ENCODE results near the gene COX7B. TPM values are rescaled to one million over a fixed set of nuclear protein-coding genes. Genes with fewer than 3 reads are reported as not detected.
A peak's percentile ranks its signal among the peaks of the same experiment; 100 is the strongest.
"Not testable (repeated sequence)": the region's sequence is repeated elsewhere in the genome, so short reads cannot be mapped to it uniquely, and the experiment has no call there.

The COX7B gene
- total and polyA plus RNA-seq, 5 experiments from 2014 or later = 119 to 445 (median 370) TPM

DNA sequence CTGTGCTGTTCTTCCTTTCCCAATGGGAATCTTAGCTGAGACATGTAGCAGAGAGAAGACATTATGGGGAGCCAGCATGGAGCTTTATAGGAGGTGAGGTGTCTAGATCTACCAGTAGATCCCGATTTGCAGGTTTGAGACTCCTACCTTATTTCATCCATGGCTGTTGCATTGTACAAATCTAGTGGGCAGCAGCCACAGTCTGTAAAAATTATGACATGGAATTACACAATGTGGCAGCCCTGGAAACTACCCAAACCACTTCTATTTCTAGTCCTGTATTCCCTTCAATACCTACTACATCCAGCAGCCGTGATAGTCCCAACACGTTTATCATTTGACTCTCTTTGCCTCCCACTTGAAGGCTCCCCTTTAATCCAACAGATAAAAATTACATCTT, 19.3 kb downstream of the COX7B start:
- POLR2A ChIA-PET = interaction anchor here (2.0 kb wide), 1 partner anchor 23 kb away, joined by 4 read pairs; no protein-coding TSS in a partner anchor
- H3K27ac Mint-ChIP-seq = peak overlapping the region in 3 of 10 donors; percentile 2 to 26 (median 7)
- ATAC-seq (no peak), DNase-seq (no peak)
- H3K36me3 Mint-ChIP-seq = peaks cover 0 to 2% (median 2%) of the 10 kb centered on the region in 3 donors
- no peaks in the 10 kb centered on the region for H3K9me3 Mint-ChIP-seq
- no peaks in the 10 kb centered on the region for H3K27me3 Mint-ChIP-seq
- peak overlapping the region in 1 of 10 donors; percentile 41 for H3K4me3 Mint-ChIP-seq
- H3K4me1 Mint-ChIP-seq = peaks cover 20 to 43% (median 34%) of the 10 kb centered on the region in 4 donors

DNA sequence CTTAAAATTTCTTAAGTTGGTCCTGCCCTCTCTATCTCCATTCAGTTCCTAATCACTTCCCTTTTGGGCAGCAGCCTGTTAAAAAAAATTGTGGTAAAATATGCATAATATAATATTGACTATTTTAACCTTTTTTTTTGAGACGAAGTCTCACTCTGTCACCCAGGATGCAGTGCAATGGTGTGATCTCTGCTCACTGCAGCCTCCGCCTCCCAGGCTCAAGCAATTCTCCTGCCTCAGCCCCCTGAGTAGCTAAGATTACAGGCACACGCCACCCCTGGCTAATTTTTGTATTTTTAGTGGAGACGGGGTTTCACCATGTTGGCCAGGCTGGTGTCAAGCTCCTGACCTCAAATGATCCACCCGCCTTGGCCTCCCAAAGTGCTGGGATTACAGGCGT, 20.1 kb downstream of the COX7B start:
- H3K9me3 Mint-ChIP-seq, H3K36me3 Mint-ChIP-seq, H3K27me3 Mint-ChIP-seq, ATAC-seq, DNase-seq: not testable (repeated sequence)
- H3K27ac Mint-ChIP-seq = peak overlapping the region in 4 of 10 donors; percentile 5 to 55 (median 31)
- H3K4me1 Mint-ChIP-seq = peaks cover 20 to 42% (median 34%) of the 10 kb centered on the region in 4 donors
- H3K4me3 Mint-ChIP-seq = peak overlapping the region in 1 of 10 donors; percentile 18
- POLR2A ChIA-PET = interaction anchor here (0.5 to 2.0 kb wide), 2 partner anchors 9 to 24 kb away, joined by 3 to 4 read pairs; partner anchors contain the start of gene ATP7A

DNA sequence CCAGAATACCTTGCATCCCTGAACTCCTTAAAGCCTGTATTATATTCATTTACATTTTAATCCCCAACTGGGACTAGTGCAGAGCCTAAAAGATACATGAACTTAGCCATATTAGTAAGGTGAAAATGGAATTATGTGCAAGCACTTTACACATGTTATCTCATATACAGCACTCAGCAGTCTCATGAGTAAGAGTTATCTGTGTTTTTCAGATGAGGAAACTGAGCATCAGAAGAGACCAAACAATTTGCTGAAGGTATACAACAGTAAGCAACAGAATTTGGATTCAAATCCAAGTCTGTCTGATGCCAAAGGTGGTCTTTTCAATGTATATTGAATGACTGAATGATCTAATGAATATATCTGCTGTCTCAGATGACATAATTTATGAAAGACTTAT, 23.5 kb downstream of the COX7B start:
- H3K4me1 Mint-ChIP-seq = peaks cover 9 to 34% (median 22%) of the 10 kb centered on the region in 4 donors
- H3K27ac Mint-ChIP-seq = no peak overlapping the region
- H3K27me3 Mint-ChIP-seq = no peaks in the 10 kb centered on the region
- DNase-seq (no peak), ATAC-seq (no peak)
- H3K36me3 Mint-ChIP-seq = peaks cover 0 to 2% (median 2%) of the 10 kb centered on the region in 3 donors
- H3K4me3 Mint-ChIP-seq = no peak overlapping the region
- H3K9me3 Mint-ChIP-seq = no peaks in the 10 kb centered on the region
- POLR2A ChIA-PET = no interaction called here

DNA sequence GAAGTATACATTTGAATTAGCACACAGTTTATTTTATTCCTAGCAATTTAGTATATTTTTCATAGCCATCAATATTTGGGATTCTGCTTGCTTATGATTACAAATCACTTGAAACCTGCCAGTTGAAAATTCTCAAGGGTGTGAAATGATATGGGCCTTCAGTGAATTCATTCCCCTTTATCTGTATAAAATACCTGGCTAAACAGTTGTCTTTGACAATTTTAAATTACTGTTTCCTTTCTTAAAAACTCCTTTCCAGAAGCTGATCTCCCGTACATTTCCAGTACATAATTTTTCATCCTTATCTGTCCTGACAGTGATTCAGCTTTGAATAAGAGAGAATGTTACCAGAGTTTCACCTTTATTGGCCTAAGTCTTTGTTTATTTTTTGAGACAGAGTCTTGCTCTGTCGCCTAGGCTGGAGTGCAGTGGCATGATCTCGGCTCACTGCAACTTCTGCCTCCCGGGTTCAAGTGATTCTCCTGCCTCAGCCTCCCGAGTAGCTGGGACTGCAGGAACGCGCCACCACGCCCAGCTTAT, 25.1 kb downstream of the COX7B start:
- DNase-seq (no peak), ATAC-seq (no peak)
- Mint-ChIP-seq H3K9me3 (no peaks in the 10 kb centered on the region), H3K36me3 (peaks cover 0 to 2% (median 2%) of the 10 kb centered on the region in 3 donors), H3K27me3 (no peaks in the 10 kb centered on the region), H3K4me1 (peaks cover 8 to 26% (median 18%) of the 10 kb centered on the region in 4 donors), H3K27ac (no peak overlapping the region), H3K4me3 (no peak overlapping the region)
- POLR2A ChIA-PET = no interaction called here

DNA sequence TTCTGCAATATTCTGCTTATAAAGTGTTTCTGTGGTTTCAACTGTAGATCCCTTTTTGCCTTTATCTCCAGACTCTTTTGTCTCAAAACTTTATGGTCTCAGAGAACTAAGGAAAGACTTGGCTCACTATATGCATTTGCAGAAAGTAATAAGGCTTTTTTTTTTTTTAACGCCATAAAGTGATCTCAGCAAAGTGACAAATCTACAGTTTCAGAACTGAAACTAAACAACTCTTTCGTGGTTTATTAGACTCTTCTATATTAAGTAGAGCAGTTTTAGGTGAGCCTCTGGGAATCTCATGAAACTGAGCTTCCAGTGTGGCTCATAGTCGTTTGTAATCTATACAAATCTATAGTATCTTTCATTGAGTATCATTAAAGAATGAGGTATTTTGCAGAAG, 26.5 kb downstream of the COX7B start:
- H3K4me3 Mint-ChIP-seq = peak overlapping the region in 1 of 10 donors; percentile 20
- peaks cover 0 to 6% (median 2%) of the 10 kb centered on the region in 3 donors for H3K36me3 Mint-ChIP-seq
- peaks cover 8 to 26% (median 16%) of the 10 kb centered on the region in 4 donors for H3K4me1 Mint-ChIP-seq
- H3K27ac Mint-ChIP-seq = peak overlapping the region in 1 of 10 donors; percentile 10
- DNase-seq (no peak), ATAC-seq (no peak)
- H3K27me3 Mint-ChIP-seq = no peaks in the 10 kb centered on the region
- POLR2A ChIA-PET = no interaction called here
- H3K9me3 Mint-ChIP-seq = no peaks in the 10 kb centered on the region

DNA sequence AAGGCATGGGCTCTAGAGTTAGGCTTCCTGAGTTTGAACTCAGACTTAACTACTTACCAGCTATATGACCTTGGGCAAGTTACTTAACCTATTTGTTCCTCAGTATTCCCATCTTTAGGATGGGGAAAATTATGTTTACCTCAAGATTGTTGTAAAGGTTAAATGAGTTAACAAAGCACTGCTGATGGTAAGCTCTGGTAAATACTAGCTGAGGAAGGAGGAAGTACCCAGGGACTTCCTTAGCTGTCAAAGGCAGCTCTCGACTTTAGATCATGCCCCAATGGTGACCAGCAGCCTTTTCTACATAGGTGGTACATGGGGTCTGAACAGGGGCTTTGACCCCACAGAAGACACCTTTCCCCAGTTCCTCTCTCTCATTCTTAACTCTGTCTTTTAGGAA, 31.3 kb downstream of the COX7B start:
- ATAC-seq (no peak), DNase-seq (no peak)
- H3K27ac Mint-ChIP-seq = no peak overlapping the region
- POLR2A ChIA-PET = interaction anchor here (1.8 kb wide), 1 partner anchor 20 kb away, joined by 5 read pairs; the partner anchor contains the start of gene ATP7A
- H3K27me3 Mint-ChIP-seq = no peaks in the 10 kb centered on the region
- peaks cover 0 to 4% (median 3%) of the 10 kb centered on the region in 3 donors for H3K36me3 Mint-ChIP-seq
- H3K4me1 Mint-ChIP-seq = peaks cover 2 to 8% (median 5%) of the 10 kb centered on the region in 4 donors
- no peak overlapping the region for H3K4me3 Mint-ChIP-seq
- H3K9me3 Mint-ChIP-seq = peaks cover 0 to 3% (median 0%) of the 10 kb centered on the region in 9 donors

DNA sequence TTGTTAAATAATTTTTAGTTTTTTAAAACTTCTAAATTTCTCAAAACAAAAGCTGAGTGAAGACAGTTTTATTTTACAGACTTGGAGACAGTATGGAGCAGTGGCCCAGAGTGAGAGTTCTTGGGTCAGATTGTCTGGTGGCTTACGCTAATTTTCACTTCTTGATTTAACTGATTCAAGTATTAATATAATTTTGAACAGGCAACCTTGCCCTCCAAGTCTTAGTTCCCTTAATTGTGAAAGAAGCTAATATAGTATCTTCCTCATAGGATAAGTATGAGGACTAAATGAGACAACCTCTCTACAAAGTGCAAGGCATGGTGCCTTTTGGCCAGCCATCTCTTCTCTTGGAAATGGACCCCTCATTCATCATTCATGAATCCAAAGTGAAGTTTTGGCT, 36.6 kb downstream of the COX7B start:
- no peaks in the 10 kb centered on the region for H3K27me3 Mint-ChIP-seq
- peaks cover 0 to 3% (median 0%) of the 10 kb centered on the region in 9 donors for H3K9me3 Mint-ChIP-seq
- no peak for DNase-seq
- POLR2A ChIA-PET = no interaction called here
- no peak overlapping the region for H3K27ac Mint-ChIP-seq
- peaks cover 0 to 3% (median 0%) of the 10 kb centered on the region in 3 donors for H3K36me3 Mint-ChIP-seq
- no peak overlapping the region for H3K4me3 Mint-ChIP-seq
- ATAC-seq = no peak
- peaks cover 0 to 3% (median 0%) of the 10 kb centered on the region in 4 donors for H3K4me1 Mint-ChIP-seq

DNA sequence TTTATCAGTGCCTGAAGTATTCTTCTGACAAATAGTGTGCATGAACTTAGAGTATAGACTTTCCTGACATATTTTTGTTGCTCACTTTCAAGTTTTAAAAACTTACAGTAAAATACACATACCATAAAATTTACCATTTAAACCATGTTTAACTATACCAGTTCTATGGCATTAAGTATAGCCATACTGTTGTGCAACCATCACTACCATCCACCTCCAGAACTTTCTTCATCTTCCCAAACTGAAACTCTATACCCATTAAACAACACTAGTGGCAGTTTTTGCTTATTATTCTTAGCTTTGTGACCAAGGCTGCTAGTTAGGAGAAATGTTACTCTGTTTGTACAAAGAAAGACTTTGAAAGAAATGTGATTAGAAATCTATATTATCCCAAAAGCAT, 37.0 kb downstream of the COX7B start:
- Mint-ChIP-seq H3K4me3 (no peak overlapping the region), H3K4me1 (peaks cover 0 to 3% (median 0%) of the 10 kb centered on the region in 4 donors), H3K27me3 (no peaks in the 10 kb centered on the region), H3K27ac (no peak overlapping the region), H3K36me3 (peaks cover 0 to 3% (median 0%) of the 10 kb centered on the region in 3 donors), H3K9me3 (peaks cover 0 to 3% (median 0%) of the 10 kb centered on the region in 9 donors)
- DNase-seq = no peak
- ATAC-seq = no peak
- POLR2A ChIA-PET = no interaction called here

DNA sequence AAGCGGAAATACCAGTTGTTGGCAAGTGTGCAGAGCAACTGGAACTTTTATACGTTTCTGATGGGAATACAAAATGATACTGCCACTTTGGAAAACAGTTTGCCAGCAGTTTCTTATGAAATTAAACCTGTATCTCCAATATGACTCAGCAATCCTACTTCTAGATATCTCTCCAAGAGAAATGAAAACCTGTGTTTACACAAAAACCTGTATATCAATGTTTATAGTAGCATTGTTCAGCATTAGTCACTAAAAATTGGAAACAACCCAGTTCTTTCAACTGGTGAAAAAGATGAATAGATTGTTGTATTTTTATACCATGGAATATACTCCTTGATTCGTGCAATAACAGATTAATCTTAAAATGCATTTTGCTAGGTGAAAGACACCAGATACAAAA, 38.0 kb downstream of the COX7B start:
- Mint-ChIP-seq H3K27me3 (no peaks in the 10 kb centered on the region), H3K27ac (no peak overlapping the region), H3K36me3 (peaks cover 0 to 3% (median 0%) of the 10 kb centered on the region in 3 donors), H3K4me3 (no peak overlapping the region), H3K9me3 (peaks cover 0 to 3% (median 0%) of the 10 kb centered on the region in 9 donors), H3K4me1 (peaks cover 0 to 9% (median under 1%) of the 10 kb centered on the region in 4 donors)
- DNase-seq (no peak), ATAC-seq (no peak)
- POLR2A ChIA-PET = no interaction called here

DNA sequence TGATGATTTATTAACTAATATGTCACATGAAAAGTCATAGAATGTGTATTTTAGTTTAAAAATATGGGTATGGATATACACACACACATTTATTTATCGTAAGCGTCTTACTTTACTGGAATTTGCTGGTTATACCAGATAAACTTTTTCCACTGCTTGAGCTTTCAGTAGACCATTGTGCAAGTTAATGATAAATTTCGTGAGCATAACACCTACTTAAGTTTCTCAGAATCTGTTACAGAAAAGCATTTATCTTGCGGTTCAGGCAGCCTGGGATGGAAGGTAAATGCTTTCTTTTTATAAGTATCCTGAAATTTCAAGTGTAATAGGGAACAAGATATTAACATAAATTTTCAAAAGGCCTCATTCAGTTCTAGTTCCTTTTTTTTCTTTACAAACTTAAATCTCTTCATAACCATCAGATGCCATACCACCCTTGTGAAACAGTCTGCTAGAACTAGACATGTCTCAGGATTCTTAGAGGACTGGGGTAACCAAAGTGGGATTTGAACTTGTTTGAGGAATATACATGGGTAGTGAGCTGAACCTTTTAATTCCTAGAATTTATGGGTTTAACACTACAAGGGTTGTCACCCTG, 38.9 kb downstream of the COX7B start:
- Mint-ChIP-seq H3K36me3 (no peaks in the 10 kb centered on the region), H3K27me3 (no peaks in the 10 kb centered on the region), H3K27ac (no peak overlapping the region), H3K9me3 (no peaks in the 10 kb centered on the region), H3K4me3 (no peak overlapping the region), H3K4me1 (peaks cover 0 to 14% (median 3%) of the 10 kb centered on the region in 4 donors)
- POLR2A ChIA-PET = no interaction called here
- no peak for DNase-seq
- ATAC-seq = no peak

DNA sequence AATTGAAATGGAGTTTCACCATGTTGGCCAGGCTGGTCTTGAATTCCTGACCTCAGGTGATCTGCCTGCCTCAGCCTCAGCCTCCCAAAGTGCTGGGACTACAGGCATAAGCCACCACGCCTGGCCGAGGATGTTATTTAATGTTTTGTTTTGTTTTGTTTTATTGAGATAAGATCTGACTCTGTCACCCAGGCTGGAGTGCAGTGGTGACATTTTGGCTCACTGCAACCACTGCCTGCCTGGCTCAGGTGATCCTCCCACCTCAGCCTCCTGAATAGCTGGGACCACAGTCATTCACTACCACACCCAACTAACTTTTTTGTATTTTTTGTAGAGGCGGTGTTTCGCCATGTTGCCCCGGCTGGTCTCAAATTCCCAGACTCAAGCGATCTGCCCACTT, 45.8 kb downstream of the COX7B start:
- H3K27me3 Mint-ChIP-seq, DNase-seq, ATAC-seq, H3K36me3 Mint-ChIP-seq, H3K9me3 Mint-ChIP-seq, POLR2A ChIA-PET, H3K4me3 Mint-ChIP-seq: not testable (repeated sequence)
- Mint-ChIP-seq H3K27ac (peak overlapping the region in 1 of 10 donors; percentile 64), H3K4me1 (peaks cover 0 to 12% (median 5%) of the 10 kb centered on the region in 4 donors)

DNA sequence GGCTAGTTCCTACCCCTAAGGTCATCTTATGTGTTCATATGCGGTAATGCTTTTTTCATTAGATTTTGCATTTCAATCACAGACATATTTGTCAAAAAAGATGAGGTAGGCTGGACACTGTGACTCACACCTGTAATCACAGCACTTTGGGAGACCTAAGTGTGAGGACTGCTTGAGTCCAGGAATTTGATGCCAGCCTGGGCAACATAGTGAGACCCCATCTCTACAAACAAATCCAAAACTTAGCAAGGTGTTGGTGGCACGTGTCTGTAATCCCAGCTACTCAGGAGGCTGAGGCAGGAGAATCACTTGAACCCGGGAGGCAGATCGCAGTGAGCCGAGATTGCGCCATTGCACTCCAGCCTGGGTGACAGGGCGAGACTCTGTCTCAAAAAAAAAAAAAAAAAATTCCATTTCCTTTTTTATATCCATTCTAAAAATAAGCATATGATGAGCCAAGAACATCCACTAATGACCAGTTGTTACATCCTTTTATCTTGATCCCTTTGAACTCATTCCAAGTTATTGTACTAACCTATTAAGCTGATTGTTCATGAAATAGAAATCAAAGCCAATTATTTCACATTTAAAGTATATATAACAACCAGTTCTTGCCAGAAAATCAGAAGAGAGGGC, 46.8 kb downstream of the COX7B start:
- H3K27me3 Mint-ChIP-seq = no peaks in the 10 kb centered on the region
- ATAC-seq (no peak), DNase-seq (no peak)
- H3K4me3 Mint-ChIP-seq = no peak overlapping the region
- POLR2A ChIA-PET = no interaction called here
- H3K9me3 Mint-ChIP-seq = no peaks in the 10 kb centered on the region
- H3K4me1 Mint-ChIP-seq = peaks cover 0 to 12% (median 5%) of the 10 kb centered on the region in 4 donors
- H3K36me3 Mint-ChIP-seq = peaks cover 2 to 4% (median 4%) of the 10 kb centered on the region in 3 donors
- peak overlapping the region in 1 of 10 donors; percentile 56 for H3K27ac Mint-ChIP-seq

DNA sequence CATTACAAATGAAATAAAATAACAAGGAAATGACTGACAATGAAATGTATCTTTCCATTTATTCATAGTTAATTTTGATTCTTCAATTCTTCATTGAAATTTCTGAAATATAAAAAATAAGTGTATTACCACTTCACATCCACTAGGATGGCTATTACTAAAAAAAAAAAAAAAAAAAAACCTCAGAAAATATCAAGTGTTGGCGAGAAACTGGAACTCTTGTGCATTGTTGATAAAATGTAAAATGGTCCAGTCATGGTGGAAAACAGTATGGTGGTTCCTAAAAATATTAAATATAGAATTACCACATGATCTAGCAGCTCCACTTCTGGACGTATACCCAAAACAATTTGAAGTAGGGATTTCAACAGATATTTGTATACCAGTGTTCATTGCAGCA, 47.3 kb downstream of the COX7B start:
- DNase-seq = no peak
- Mint-ChIP-seq H3K4me3 (no peak overlapping the region), H3K36me3 (peaks cover 2 to 4% (median 4%) of the 10 kb centered on the region in 3 donors), H3K27ac (no peak overlapping the region), H3K9me3 (no peaks in the 10 kb centered on the region), H3K4me1 (peaks cover 0 to 12% (median 5%) of the 10 kb centered on the region in 4 donors), H3K27me3 (no peaks in the 10 kb centered on the region)
- POLR2A ChIA-PET = no interaction called here
- ATAC-seq = no peak

Measured in naive thymus-derived CD8-positive, alpha-beta T cell (primary cell).